IMR-90 (cell line): ENCODE measurements around the gene RET. TPM values are rescaled to one million over a fixed set of nuclear protein-coding genes. Genes with fewer than 3 reads are reported as not detected.

Source experiments
- ATAC-seq: fragments of 200-7000 bp; cut with Tn5 transposase; 2 replicates; pipeline ENCODE4 v1.9.1; 2020; ENCODE audit warnings: low read depth, mild to moderate bottlenecking, moderate library complexity
- BruUV-seq: library from RNA; stranded (reverse); fragments of 400-500 nt; replicated peaks from 2 replicates; lab custom pipeline; 2021; lab: Mats Ljungman, UMichigan
- CTCF ChIA-PET: fragments of 300-600 bp; formaldehyde crosslinking; extraction: SDS; loops from one replicate; lab custom pipeline; 2021; ENCODE audit warnings: antibody characterized with exemption; lab: Yijun Ruan, JAX
- POLR2A ChIA-PET: fragments of 300-600 bp; sonication (Branson Sonifier 250); formaldehyde crosslinking; loops from one replicate; lab custom pipeline; 2022; ENCODE audit warnings: antibody characterized with exemption; ENCODE audit not compliant: unreplicated experiment; lab: Charles Lee
- DNase-seq: peaks from one replicate; pipeline ENCODE4 v3.0.0; 2013
- H2AFZ ChIP-seq: replicated peaks from 2 replicates; pipeline ENCODE3; 2013; ENCODE audit warnings: low read length, mild to moderate bottlenecking; ENCODE audit not compliant: poor library complexity
- H2AK5ac ChIP-seq: 2 replicates; pipeline ENCODE4 v1.6.1; 2013; ENCODE audit warnings: low read depth, low read length, inconsistent platforms
- H2AK9ac ChIP-seq: replicated peaks from 2 replicates; pipeline ENCODE3; 2013; ENCODE audit warnings: mild to moderate bottlenecking, low read depth, low read length, moderate library complexity; ENCODE audit not compliant: poor library complexity
- H2BK120ac ChIP-seq: 2 replicates; pipeline ENCODE4 v1.6.1; 2013; ENCODE audit warnings: low read depth, low read length, inconsistent platforms
- H2BK15ac ChIP-seq: 3 replicates; pipeline ENCODE4 v1.6.1; 2013; ENCODE audit warnings: low read depth, low read length, inconsistent platforms
- H2BK20ac ChIP-seq: 2 replicates; pipeline ENCODE4 v1.6.1; 2013; ENCODE audit warnings: low read depth, mild to moderate bottlenecking, inconsistent platforms, low read length, moderate library complexity
- H2BK5ac ChIP-seq: 2 replicates; pipeline ENCODE4 v1.6.1; 2013; ENCODE audit warnings: mild to moderate bottlenecking, low read depth, low read length, inconsistent platforms; ENCODE audit not compliant: poor library complexity, severe bottlenecking
- H3K14ac ChIP-seq: replicated peaks from 2 replicates; pipeline ENCODE4 v1.6.1; 2013; ENCODE audit warnings: low read depth, low read length, inconsistent platforms
- H3K18ac ChIP-seq: 2 replicates; pipeline ENCODE4 v1.6.1; 2013; ENCODE audit warnings: low read depth, low read length, control low read depth
- H3K23ac ChIP-seq: 2 replicates; pipeline ENCODE4 v1.6.1; 2013; ENCODE audit warnings: low read depth, low read length, inconsistent platforms
- H3K27ac ChIP-seq: 2 replicates; pipeline ENCODE4 v1.5.1; 2013; ENCODE audit warnings: mild to moderate bottlenecking, control low read depth, low read length; ENCODE audit not compliant: insufficient read depth
- H3K27me3 ChIP-seq: 2 replicates; pipeline ENCODE4 v1.6.1; 2013; ENCODE audit warnings: low read length; ENCODE audit not compliant: control insufficient read depth, insufficient read depth
- H3K36me3 ChIP-seq: 2 replicates; pipeline ENCODE4 v1.6.1; 2013; ENCODE audit warnings: low read length, mixed read lengths; ENCODE audit not compliant: control insufficient read depth, insufficient read depth
- H3K4ac ChIP-seq: 2 replicates; pipeline ENCODE4 v1.6.1; 2013; ENCODE audit warnings: low read depth, low read length, inconsistent platforms
- H3K4me1 ChIP-seq: 2 replicates; pipeline ENCODE4 v1.6.1; 2013; ENCODE audit warnings: low read length, mixed read lengths; ENCODE audit not compliant: control insufficient read depth, insufficient read depth
- H3K4me2 ChIP-seq: 2 replicates; pipeline ENCODE4 v1.6.1; 2013; ENCODE audit warnings: low read depth, mild to moderate bottlenecking, control low read depth, low read length, moderate library complexity
- H3K4me3 ChIP-seq: 2 replicates; pipeline ENCODE4 v1.5.1; 2013; ENCODE audit warnings: low read depth, mild to moderate bottlenecking, control low read depth, low read length, moderate library complexity; ENCODE audit not compliant: insufficient read depth
- H3K56ac ChIP-seq: 2 replicates; pipeline ENCODE4 v1.6.1; 2013; ENCODE audit warnings: low read length, inconsistent platforms; ENCODE audit not compliant: insufficient read depth; ENCODE audit errors: extremely low read depth
- H3K79me1 ChIP-seq, 2 experiments: 2 replicates each; pipeline ENCODE4 v1.6.1; 2013; ENCODE audit warnings: low read length in 2 of 2, inconsistent platforms in 1 of 2, low read depth in 1 of 2
- H3K9ac ChIP-seq: 2 replicates; pipeline ENCODE4 v1.6.1; 2013; ENCODE audit warnings: low read depth, low read length, control low read depth
- H3K9me1 ChIP-seq: 2 replicates; pipeline ENCODE4 v1.6.1; 2013; ENCODE audit warnings: low read length, inconsistent platforms; ENCODE audit not compliant: insufficient read depth
- H3K9me3 ChIP-seq: 2 replicates; pipeline ENCODE4 v1.6.1; 2013; ENCODE audit warnings: low read length; ENCODE audit not compliant: control insufficient read depth, insufficient read depth
- H4K20me1 ChIP-seq: 2 replicates; pipeline ENCODE4 v1.6.1; 2013; ENCODE audit warnings: low read length, inconsistent platforms; ENCODE audit not compliant: insufficient read depth
- H4K5ac ChIP-seq: 2 replicates; pipeline ENCODE4 v1.6.1; 2013; ENCODE audit warnings: mild to moderate bottlenecking, low read depth, low read length, control low read depth
- H4K8ac ChIP-seq, 2 experiments: 2 replicates each; pipeline ENCODE4 v1.6.1; 2013; ENCODE audit warnings: low read depth in 2 of 2, low read length in 2 of 2, control low read depth in 1 of 2, inconsistent platforms in 1 of 2
- H4K91ac ChIP-seq: 2 replicates; pipeline ENCODE4 v1.6.1; 2013; ENCODE audit warnings: low read depth, low read length, inconsistent platforms; ENCODE audit not compliant: insufficient read depth
- BHLHE40 ChIP-seq: fragments of 150-350 bp; IDR thresholded peaks from 2 replicates; pipeline ENCODE4 v1.6.1; 2016; ENCODE audit warnings: mild to moderate bottlenecking, low read depth, low read length
- CEBPB ChIP-seq: IDR thresholded peaks from 2 replicates; pipeline ENCODE4 v1.6.1; 2012; ENCODE audit warnings: low read depth, low read length, improper control_type of control experiment
- CHD1 ChIP-seq: IDR thresholded peaks from 2 replicates; pipeline ENCODE4 v1.6.1; 2012; ENCODE audit warnings: low read depth, low read length, improper control_type of control experiment
- CTCF ChIP-seq: conservative IDR thresholded peaks from 2 replicates; pipeline ENCODE4 v1.5.1; 2012; ENCODE audit warnings: mild to moderate bottlenecking, low read depth, low read length, improper control_type of control experiment
- ELK1 ChIP-seq: fragments of 150-350 bp; IDR thresholded peaks from 2 replicates; pipeline ENCODE4 v1.6.1; 2016; ENCODE audit warnings: low read depth, mild to moderate bottlenecking, low read length, moderate library complexity, borderline replicate concordance
- FOS ChIP-seq: fragments of 150-350 bp; IDR thresholded peaks from 2 replicates; pipeline ENCODE4 v1.6.1; 2016; ENCODE audit warnings: low read depth, low read length
- MAFK ChIP-seq: IDR thresholded peaks from 2 replicates; pipeline ENCODE4 v1.6.1; 2012; ENCODE audit warnings: low read depth, low read length, improper control_type of control experiment
- MAZ ChIP-seq: IDR thresholded peaks from 2 replicates; pipeline ENCODE4 v1.6.1; 2012; ENCODE audit warnings: low read depth, mild to moderate bottlenecking, low read length, improper control_type of control experiment, moderate library complexity, borderline replicate concordance
- MXI1 ChIP-seq: IDR thresholded peaks from 2 replicates; pipeline ENCODE4 v1.6.1; 2012; ENCODE audit warnings: low read depth, mild to moderate bottlenecking, low read length, moderate library complexity, borderline replicate concordance
- NFE2L2 ChIP-seq: fragments of 150-350 bp; IDR thresholded peaks from 2 replicates; pipeline ENCODE4 v1.6.1; 2016; ENCODE audit warnings: low read depth, mild to moderate bottlenecking, low read length
- POLR2A ChIP-seq: IDR thresholded peaks from 2 replicates; pipeline ENCODE4 v1.6.1; 2012; ENCODE audit warnings: mild to moderate bottlenecking, low read depth, low read length
- RAD21 ChIP-seq: IDR thresholded peaks from 2 replicates; pipeline ENCODE4 v1.6.1; 2012; ENCODE audit warnings: low read length, improper control_type of control experiment
- RCOR1 ChIP-seq: IDR thresholded peaks from 2 replicates; pipeline ENCODE4 v1.6.1; 2012; ENCODE audit warnings: mild to moderate bottlenecking, low read length, improper control_type of control experiment; ENCODE audit not compliant: insufficient replicate concordance
- RFX5 ChIP-seq: IDR thresholded peaks from 2 replicates; pipeline ENCODE4 v1.8.0; 2012; ENCODE audit warnings: low read depth, mild to moderate bottlenecking, low read length, moderate library complexity
- SMC3 ChIP-seq: fragments of 150-350 bp; IDR thresholded peaks from 2 replicates; pipeline ENCODE4 v1.6.1; 2016; ENCODE audit warnings: low read depth, mild to moderate bottlenecking, antibody characterized with exemption, low read length, moderate library complexity
- USF2 ChIP-seq: fragments of 150-350 bp; IDR thresholded peaks from 2 replicates; pipeline ENCODE4 v1.6.1; 2017; ENCODE audit warnings: mild to moderate bottlenecking, antibody characterized with exemption, low read length, low read depth
- WGBS, 2 experiments: methylation state at CpG; one replicate each; pipeline versions ENCODE4 v1.1.5 to v1.1.7; 2013; ENCODE audit warnings: missing lambda C conversion rate in 2 of 2; ENCODE audit not compliant: insufficient read length in 1 of 2; ENCODE audit errors: extremely low coverage in 2 of 2; 5-methylcytosine and 5-hydroxymethylcytosine counted together
- dilution Hi-C: fragments of 300-500 bp; cut with HindIII; formaldehyde crosslinking; loops from one replicate; pipeline ENCODE4 v1.14.3; 2018; ENCODE audit warnings: low sequenced_read_pairs; ENCODE audit not compliant: unreplicated experiment
- in situ Hi-C: fragments of 300-500 bp; cut with MboI; formaldehyde crosslinking; loops from 3 replicates; pipeline ENCODE4 v1.14.3; 2019; ENCODE audit warnings: low sequenced_read_pairs, inconsistent platforms, mixed read lengths
- intact Hi-C: fragments of 100-400 bp; cut with micrococcal nuclease; formaldehyde crosslinking; loops from 2 replicates; pipeline ENCODE4 v1.10.0; 2022
- polyA plus RNA-seq, 3 experiments: library from polyadenylated mRNA; depleted of rRNA; stranded (reverse); fragments of >200 nt; gene quantifications; 2 replicates each; pipeline ENCODE4 v1.2.3, GENCODE V29; 2012; ENCODE audit warnings: low replicate concordance in 1 of 3
- total RNA-seq: library from RNA; depleted of rRNA; stranded (reverse); fragments of >200 nt; gene quantifications from 2 replicates; pipeline ENCODE4 v1.2.3, GENCODE V29; 2012

Gene RET
- total and polyA plus RNA-seq, 2 of the 4 experiments (the other 2 are of a cell fraction) = 0.10 to 0.18 TPM

DNA sequence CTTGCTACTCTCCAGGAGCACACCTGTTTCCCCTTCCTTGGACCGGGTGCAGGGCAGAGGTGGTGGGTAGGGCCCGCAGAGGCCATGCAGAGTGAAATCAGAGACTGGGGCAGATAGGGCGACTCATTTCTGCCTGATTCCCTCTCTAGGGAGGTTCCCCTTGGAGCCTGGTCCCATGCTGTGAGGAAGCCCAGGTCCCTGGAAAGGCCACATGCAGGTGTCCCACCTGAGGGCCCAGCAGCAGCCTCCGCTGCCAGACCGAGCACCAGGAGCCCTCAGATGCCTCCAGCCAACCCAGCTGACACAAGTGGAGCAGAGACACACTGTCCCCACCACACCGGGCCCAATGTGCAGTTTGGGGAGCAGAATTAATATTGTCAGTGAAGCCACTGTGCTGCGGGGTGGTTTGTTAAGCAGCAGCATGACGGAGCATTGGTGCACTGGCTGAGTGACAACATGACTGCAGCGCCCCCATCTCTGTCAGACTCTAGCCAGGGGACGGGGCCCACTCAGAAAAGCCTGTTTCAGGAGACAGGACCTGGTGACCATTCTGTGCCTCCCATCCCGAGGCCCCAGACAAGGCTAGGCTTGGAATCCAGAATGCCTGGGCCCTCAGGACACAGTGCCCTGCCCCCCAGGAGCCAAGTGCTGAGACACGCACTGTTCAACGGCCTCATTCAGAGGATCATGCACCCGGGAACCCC lies 30.4 kb upstream of the RET start:
- Histone ChIP-seq H3K9me1 (no peaks in the 10 kb centered on the region), H3K14ac (no peak overlapping the region), H3K79me1 (no peaks in the 10 kb centered on the region), H3K27ac (no peak overlapping the region), H3K9ac (no peak overlapping the region), H2AK5ac (no peak overlapping the region), H4K8ac (no peak overlapping the region), H2BK15ac (no peak overlapping the region), H2BK5ac (no peak overlapping the region), H3K4ac (no peak overlapping the region), H3K4me1 (peaks cover 2% of the 10 kb centered on the region; the same call in 1 of the 2 replicates), H2AFZ (no peak overlapping the region), H3K36me3 (no peaks in the 10 kb centered on the region), H2BK20ac (no peak overlapping the region), H3K23ac (no peak overlapping the region), H3K9me3 (no peaks in the 10 kb centered on the region), H3K27me3 (no peaks in the 10 kb centered on the region; the same call in none of the 2 replicates), H3K4me2 (no peak overlapping the region), H3K18ac (no peak overlapping the region), H3K56ac (no peak overlapping the region), H2BK120ac (no peak overlapping the region), H4K5ac (no peak overlapping the region), H2AK9ac (no peak overlapping the region), H4K20me1 (no peaks in the 10 kb centered on the region), H4K91ac (no peak overlapping the region), H3K4me3 (no peak overlapping the region)
- POLR2A ChIA-PET = no interaction called here
- DNase-seq = no peak
- intact Hi-C loops (no loop called here), in situ Hi-C loops (no loop called here), dilution Hi-C loops (no loop called here)
- BruUV-seq = no TSS peak
- no peak for ATAC-seq
- TF ChIP-seq RAD21 (no peak), MXI1 (no peak), SMC3 (no peak), MAZ (no peak), FOS (no peak), CTCF (no peak), BHLHE40 (no peak), CEBPB (no peak), NFE2L2 (no peak), RCOR1 (no peak), CHD1 (no peak), MAFK (no peak), USF2 (no peak), RFX5 (no peak), ELK1 (no peak), POLR2A (no peak)
- WGBS, 2 experiments = 63% methylated on average over 10 of the region's 14 CpGs; no CpG with 5 or more reads in 1 of the 2 experiments
- CTCF ChIA-PET = no interaction called here
